ENCODE measurements around the gene KRT7. TPM values are rescaled to one million over a fixed set of nuclear protein-coding genes. Genes with fewer than 3 reads are reported as not detected.

KRT7 gene
- total RNA-seq, 1 experiment from 2014 or later, result 13.9 TPM

GRCh38 chr12:52268212-52268611 is 35.2 kb downstream of the KRT7 start:
- Mint-ChIP-seq H3K9me3 (ENCODE audit: unreplicated experiment) (peaks cover 8% of the 10 kb centered on the region), H3K4me1 (ENCODE audit: low read depth, unreplicated experiment) (no peaks in the 10 kb centered on the region), H3K4me3 (ENCODE audit: unreplicated experiment) (no peak overlapping the region), H3K36me3 (ENCODE audit: insufficient read depth, unreplicated experiment) (no peaks in the 10 kb centered on the region), H3K27me3 (ENCODE audit: insufficient read depth, unreplicated experiment) (peaks cover 5% of the 10 kb centered on the region), H3K27ac (ENCODE audit: unreplicated experiment) (no peak overlapping the region)
- Histone ChIP-seq H3K36me3 (ENCODE audit: control insufficient read depth, insufficient read depth, low read length) (no peaks in the 10 kb centered on the region), H3K4me3 (ENCODE audit: low read depth, low read length) (no peak overlapping the region), H3K9me3 (peaks cover 2% of the 10 kb centered on the region; the same call in 1 of the 2 replicates), H3K27me3 (replicated peaks; ENCODE audit: control insufficient read depth, insufficient read depth, low read length) (no peaks in the 10 kb centered on the region), H3K4me1 (peaks cover 6% of the 10 kb centered on the region)
- no peak for DNase-seq
- TF ChIP-seq CTCF (IDR thresholded peaks at IDR 0.05; ENCODE audit: insufficient read depth in 1 of 2, low read depth in 1 of 2, low read length in 1 of 2, severe bottlenecking in 1 of 2, unreplicated experiment in 1 of 2), result no peak
- intact Hi-C loops (cut with micrococcal nuclease; ENCODE audit: unreplicated experiment), result no loop called here
- CTCF ChIA-PET, result no interaction called here
- POLR2A ChIA-PET, result no interaction called here
- no TSS peak for BruUV-seq (replicated peaks)

GRCh38 chr12:52270541-52271070 is 37.6 kb downstream of the KRT7 start:
- CTCF ChIA-PET, result interaction anchor here (2.4 kb wide), 1 partner anchor 8 kb away, joined by 9 read pairs; no protein-coding TSS in a partner anchor
- TF ChIP-seq CTCF (IDR thresholded peaks at IDR 0.05; ENCODE audit: insufficient read depth in 1 of 2, low read depth in 1 of 2, low read length in 1 of 2, severe bottlenecking in 1 of 2, unreplicated experiment in 1 of 2), result no peak
- Mint-ChIP-seq H3K27me3 (ENCODE audit: insufficient read depth, unreplicated experiment) (peaks cover 5% of the 10 kb centered on the region), H3K27ac (ENCODE audit: unreplicated experiment) (no peak overlapping the region), H3K4me3 (ENCODE audit: unreplicated experiment) (no peak overlapping the region), H3K9me3 (ENCODE audit: unreplicated experiment) (peaks cover 8% of the 10 kb centered on the region), H3K36me3 (ENCODE audit: insufficient read depth, unreplicated experiment) (no peaks in the 10 kb centered on the region), H3K4me1 (ENCODE audit: low read depth, unreplicated experiment) (no peaks in the 10 kb centered on the region)
- DNase-seq, result no peak
- no peak overlapping the region for H3K4me3 ChIP-seq (ENCODE audit: low read depth, low read length)
- H3K4me1 ChIP-seq, result no peaks in the 10 kb centered on the region
- H3K9me3 ChIP-seq, result no peaks in the 10 kb centered on the region
- no TSS peak for BruUV-seq (replicated peaks)
- POLR2A ChIA-PET, result no interaction called here
- H3K36me3 ChIP-seq (ENCODE audit: control insufficient read depth, insufficient read depth, low read length), result no peaks in the 10 kb centered on the region
- intact Hi-C loops (cut with micrococcal nuclease; ENCODE audit: unreplicated experiment), result no loop called here
- no peaks in the 10 kb centered on the region for H3K27me3 ChIP-seq (replicated peaks; ENCODE audit: control insufficient read depth, insufficient read depth, low read length)

GRCh38 chr12:52271158-52271557 is 38.1 kb downstream of the KRT7 start:
- Mint-ChIP-seq H3K4me1 (ENCODE audit: low read depth, unreplicated experiment) (no peaks in the 10 kb centered on the region), H3K4me3 (ENCODE audit: unreplicated experiment) (no peak overlapping the region), H3K27me3 (ENCODE audit: insufficient read depth, unreplicated experiment) (peaks cover 5% of the 10 kb centered on the region), H3K9me3 (ENCODE audit: unreplicated experiment) (peaks cover 8% of the 10 kb centered on the region), H3K27ac (ENCODE audit: unreplicated experiment) (no peak overlapping the region), H3K36me3 (ENCODE audit: insufficient read depth, unreplicated experiment) (no peaks in the 10 kb centered on the region)
- no peak for TF ChIP-seq CTCF (IDR thresholded peaks at IDR 0.05; ENCODE audit: insufficient read depth in 1 of 2, low read depth in 1 of 2, low read length in 1 of 2, severe bottlenecking in 1 of 2, unreplicated experiment in 1 of 2)
- ChIA-PET POLR2A (no interaction called here), CTCF (no interaction called here)
- BruUV-seq (replicated peaks), result no TSS peak
- H3K9me3 ChIP-seq, result no peaks in the 10 kb centered on the region
- no peaks in the 10 kb centered on the region for H3K36me3 ChIP-seq (ENCODE audit: control insufficient read depth, insufficient read depth, low read length)
- no peaks in the 10 kb centered on the region for H3K4me1 ChIP-seq
- no peaks in the 10 kb centered on the region for H3K27me3 ChIP-seq (replicated peaks; ENCODE audit: control insufficient read depth, insufficient read depth, low read length)
- DNase-seq, result no peak
- H3K4me3 ChIP-seq (ENCODE audit: low read depth, low read length), result no peak overlapping the region
- intact Hi-C loops (cut with micrococcal nuclease; ENCODE audit: unreplicated experiment), result no loop called here
